NCI-H2029 (cell line): ENCODE data around the gene BMAL1.

ENCODE experiments used
- DNase-seq: peaks from one replicate; lab custom pipeline; 2025; lab: John Stamatoyannopoulos, UW

BMAL1 gene

DNA sequence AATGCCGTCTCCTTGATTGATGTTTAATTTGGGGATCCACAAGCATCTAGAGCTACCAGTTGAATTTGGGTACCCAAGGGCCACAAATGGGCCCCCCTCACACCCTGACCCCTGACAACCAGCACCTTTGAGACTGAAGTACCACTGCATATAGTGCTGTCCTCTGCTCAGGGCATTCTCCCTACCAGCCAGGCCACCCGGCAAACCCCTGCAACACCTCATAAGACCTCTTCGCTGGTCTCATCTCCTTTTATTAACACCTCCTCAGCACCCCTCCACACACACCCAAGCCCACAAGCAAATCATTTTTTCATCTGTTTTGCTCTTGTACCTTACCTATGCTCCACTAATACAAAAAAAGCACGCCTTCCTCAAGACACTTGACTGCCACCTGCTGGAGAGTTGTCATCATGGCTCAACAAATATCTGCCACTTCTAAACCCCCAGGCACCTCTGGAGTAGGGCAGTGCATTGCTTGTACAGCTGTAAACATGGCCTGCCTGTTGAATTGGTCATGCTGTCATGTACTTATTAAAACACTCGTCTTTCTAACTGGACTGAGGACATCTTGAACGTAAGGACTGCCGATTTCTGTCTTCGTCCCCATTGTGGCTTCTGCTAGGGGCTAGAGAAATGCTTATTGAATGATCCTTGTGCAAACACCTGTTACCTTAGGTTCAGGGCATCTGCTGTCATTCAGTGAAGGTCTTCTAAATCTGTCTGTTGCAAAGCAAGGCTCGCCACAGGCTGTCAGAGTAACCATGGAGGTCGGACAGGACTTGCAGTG, 66.5 kb downstream of the BMAL1 start:
- DNase-seq = peak; percentile 73

DNA sequence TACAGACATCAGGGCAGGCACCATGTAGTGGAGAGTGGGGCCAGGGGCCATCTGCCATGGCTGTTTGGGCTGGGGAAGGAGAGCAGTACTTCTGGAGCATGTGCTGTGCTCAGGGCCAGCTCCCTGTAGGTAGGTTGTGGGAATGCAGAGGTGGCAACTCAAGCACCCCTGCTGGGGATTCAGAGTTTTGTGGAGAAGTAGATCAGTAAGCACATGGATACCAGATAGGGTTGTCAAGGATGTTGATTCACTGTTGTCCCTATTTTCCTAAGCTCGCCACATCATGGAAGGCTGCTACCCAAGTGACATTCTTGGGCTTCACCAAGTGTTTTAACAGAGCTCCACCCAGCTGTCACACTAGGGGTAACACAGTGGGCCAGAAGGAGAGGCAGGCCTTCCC, 67.2 kb downstream of the BMAL1 start:
- no peak for DNase-seq

DNA sequence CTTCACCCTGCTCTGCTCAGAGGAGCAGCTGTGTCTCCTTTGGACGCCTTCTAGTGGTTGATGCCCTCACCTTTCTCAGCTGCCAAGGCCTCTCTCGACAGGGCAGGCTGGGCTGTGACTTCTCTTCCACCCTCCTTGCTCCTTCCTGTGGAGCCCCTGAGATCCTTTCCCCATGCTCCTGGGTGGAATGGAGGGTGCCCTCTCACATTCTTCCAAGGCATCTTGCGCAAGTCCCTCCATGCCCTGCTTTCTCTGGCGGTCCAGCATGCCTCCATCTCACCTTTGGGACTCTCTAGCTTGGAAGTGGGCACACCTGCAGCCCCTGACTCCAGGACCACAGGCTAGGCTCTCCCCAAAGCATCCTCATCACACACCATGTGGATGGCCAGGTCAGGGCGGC, 68.9 kb downstream of the BMAL1 start:
- DNase-seq = no peak

DNA sequence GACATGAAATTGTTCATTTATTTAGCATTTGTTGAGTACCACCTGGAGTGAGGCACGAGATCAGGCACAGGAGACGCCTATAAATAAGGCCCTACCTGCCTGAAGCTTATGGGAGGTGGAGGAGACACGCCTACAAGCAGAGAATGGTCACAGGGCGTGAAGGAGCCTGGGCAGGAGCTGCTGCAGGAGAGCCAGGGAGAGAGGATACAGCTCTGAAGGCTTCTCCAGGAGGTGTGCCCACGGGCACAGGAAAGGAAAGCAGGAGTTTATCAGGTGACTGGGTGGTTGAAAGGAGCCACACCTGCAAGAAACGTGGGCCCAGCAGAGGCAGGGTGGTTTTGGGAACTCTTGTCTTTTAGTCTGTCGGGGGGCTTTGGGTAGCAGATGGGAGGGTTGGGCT, 70.3 kb downstream of the BMAL1 start:
- DNase-seq = no peak

DNA sequence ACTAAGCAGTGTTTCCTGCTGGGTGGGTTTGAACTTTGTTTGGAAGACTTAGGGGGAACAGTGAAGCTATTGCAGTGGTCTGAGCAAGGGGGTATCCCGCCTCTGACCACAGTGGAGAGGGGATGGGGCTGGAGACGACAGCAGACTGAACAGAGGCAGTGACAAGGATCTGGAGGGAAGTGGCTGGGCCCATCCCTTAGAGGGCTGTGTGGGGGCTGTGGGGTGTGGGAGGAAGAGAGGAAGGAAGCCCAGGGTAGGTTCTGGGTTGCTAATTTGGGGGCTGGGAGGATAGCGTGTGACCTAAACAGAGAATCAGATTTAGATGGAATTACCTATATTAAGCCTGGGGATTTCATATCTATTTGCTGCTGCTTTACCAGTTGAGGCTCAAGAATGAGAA, 70.7 kb downstream of the BMAL1 start:
- DNase-seq = no peak

DNA sequence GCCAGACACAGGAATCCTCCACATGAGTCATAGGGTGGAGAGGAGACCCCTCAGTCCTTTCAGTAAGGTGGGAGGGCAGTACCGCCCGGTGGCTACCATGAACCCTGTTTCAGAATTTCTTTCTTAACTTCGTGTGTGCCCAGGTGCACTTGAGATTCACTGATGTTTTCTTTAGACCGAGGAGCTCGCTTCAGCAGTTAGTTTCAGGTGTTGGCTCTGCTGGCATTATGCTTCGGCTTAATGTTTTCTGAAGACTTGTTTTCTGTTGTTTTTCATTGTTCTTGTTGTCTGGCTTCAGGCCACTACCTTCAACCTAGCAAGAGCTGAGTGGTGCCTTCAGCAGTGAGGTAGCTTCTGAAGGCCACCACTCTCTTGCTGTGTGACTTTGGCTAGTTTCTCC, 71.5 kb downstream of the BMAL1 start:
- DNase-seq = no peak

DNA sequence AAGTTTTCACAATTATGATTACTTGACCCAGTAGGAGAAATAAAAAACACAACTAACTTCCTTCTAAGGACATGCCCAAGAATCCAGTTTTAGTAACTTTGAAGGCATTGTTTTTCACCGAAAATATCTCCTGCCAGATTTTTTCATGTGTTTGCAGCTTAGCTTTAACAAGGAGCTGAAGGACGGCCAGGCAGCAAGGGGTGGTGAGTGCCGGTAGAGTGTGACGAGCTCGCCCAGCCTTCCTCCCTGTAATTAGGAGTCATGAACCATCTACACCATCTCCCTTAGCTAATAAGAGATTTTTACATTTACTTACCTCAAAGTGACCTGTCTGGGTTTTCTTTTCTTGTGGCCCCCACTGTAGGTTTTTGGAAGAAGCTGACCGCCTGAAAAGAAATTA, 72.0 kb downstream of the BMAL1 start:
- no peak for DNase-seq

DNA sequence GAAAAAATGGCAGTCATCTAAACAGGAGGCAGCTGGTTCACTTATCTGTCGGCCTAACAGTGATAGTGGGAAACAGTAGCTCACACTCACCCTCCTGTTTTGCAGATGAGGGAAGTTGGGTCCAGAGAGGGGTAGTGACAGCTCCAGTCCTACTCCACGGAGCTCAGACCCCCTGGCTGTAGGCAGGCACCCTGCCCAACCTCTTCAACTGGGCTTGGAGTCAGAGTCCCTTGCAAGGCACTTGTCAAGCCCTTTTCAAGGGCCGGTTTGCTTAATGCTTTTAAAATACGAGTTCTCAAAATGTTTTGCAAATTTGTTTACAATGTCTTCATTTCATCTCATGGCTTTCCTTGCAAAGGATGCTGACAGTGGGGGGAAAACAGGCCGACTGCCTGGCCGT, 75.1 kb downstream of the BMAL1 start:
- DNase-seq = no peak

DNA sequence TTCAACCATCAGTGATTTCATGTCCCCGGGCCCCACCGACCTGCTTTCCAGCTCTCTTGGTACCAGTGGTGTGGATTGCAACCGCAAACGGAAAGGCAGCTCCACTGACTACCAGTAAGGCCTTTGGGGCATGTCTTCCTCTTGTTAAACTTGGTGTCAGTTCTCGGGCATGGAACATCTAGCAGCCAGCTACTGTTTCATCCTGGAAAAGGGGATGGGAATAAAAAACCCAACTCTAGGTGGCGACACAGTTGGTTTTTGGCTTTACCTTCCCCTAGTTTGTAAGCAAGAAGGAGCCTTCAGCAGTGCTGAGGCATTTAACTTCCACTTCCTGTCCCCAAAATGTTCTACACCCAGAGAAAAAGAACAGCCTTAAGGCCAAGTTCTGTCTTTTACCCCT, 76.7 kb downstream of the BMAL1 start:
- DNase-seq = no peak

DNA sequence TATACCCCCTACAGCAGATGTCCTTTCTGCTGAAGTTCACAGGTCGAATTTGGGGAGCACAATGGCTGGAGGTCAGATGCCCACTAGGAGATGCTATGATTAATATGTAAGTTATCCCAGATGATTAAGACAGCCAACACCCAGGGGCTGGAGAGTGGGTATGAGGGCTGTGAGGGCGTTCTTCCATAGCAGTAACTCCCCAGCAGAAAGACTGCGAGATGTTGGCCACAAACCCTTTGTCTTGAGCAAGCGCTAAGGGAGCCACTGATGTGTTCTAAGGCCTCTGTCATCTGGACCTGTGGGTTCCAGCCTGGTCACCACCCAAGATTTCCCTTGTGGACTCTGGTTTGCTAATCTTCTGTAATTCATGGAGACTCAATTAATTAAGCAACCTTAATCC, 77.6 kb downstream of the BMAL1 start:
- no peak for DNase-seq

DNA sequence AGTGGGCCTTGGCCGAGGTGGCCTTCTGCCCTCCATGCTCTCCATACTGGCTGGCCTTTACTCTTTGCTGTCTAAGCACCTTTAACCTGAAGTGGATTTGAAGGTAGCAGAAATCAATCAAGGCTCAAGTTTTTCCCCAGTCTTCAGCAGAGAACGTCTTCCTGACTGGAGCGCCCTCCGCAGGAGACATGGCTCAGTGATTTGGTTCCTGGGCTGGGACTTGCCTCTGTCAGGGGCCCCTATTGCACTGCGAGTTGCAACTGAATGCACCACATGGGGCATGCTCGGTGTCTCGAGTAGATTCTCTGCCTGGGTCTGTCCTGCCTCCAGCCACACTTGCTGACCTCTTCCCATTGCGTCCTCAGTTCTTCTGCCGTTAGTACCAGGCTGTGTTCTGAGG, 79.6 kb downstream of the BMAL1 start:
- no peak for DNase-seq

DNA sequence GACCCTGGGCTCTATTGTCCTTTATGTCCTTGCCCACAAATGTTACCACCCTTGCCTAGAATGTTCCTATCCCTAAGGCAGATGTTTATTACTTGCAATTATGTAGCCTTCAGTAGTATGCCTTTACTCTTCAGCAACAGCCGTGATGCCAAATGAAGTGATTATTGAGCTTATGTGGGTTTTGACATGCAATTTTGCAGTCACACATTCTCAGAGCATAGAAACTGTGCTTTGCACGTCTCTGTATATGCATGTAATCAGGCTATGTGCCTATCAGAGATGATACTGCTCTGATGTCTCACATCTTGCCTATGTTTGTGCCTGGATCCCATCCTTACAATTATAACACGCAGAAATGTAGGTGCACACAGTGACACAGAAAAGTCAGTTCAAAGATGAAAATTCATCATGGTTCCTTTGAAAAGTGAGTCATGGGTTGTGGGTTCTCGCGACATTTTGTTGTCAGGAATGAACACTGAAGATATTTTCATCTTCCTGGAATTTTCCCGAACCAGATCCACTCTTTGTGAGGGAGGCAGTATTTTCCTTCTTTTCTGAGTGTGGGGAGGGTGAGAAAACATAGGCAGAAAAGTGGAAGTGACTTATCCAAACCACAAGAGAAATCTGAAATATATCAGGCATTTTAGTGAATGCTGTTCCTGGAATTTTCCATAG, 81.1 kb downstream of the BMAL1 start:
- DNase-seq = no peak

DNA sequence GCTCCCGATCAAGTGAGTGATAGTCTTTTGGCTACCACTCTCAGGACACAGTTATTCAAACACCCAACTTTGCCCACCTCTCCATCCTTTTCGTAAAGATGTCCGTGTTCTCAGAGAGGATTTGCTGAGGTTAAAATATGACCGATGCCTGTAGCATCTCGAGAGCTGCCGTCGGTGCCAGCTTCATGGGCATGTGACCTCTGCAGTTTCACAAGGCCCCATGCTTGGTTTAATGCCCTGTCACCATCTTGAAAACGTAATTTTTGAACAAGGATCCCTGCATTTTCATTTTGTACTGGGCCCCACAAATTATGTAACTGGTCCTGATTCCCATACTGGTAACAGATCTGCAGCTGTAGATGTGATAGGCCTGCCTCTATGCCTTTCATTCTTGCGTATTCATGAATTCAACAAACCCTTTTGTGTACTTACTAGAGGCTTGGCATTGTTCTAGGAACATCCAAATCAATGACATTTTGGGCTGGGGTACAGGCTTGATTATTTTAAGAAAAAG, 85.1 kb downstream of the BMAL1 start:
- DNase-seq = no peak

DNA sequence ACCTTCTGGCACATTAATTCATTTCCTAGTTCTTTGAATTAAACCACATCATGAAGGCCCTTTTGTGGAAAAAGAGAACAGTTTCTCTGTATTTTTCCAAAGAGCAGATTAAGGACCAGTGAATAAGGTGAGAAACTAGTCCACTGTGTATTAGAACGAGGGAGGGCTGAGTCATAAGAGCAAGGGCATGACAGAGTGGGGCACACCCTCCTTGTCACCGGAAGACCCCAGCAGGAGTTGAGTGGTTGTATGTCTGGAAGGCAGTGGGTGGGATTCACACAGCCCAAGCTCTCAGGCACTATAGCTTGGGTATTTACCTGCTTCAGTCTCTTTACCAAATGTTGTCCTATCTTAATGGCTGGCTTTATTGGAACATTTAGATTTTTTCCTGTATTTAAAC, 86.8 kb downstream of the BMAL1 start:
- DNase-seq = no peak

DNA sequence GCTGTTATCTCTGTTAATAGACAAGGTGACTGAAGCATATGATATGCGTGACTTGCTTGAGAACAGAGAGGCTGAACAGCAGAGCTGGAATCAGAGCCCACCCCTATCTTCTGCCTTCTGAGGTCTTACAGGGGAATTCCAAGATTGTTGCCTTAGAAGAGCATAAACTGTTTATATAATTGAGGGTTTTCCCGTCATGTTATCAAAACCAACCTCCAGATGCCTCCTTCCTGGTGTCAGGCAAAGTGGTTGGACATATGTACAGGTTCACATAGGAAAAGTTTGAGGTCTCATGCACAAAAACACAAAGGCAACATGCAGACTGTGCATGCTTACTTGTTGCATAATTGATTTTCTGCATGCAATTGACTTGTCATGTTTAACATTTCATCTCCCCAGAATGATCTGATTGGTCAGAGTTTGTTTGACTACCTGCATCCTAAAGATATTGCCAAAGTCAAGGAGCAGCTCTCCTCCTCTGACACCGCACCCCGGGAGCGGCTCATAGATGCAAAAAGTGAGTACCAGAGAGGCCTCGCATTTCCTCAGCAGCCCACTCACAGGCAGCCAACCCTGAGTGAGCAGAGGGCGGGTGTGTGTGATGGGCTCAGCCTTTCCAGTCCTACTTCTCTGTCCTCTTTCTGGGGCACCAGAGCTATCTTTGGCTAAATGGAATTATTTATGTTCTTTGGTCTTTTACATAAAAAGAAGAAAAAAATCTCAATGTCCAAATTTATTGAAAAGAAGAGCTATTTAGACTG, 88.9 kb downstream of the BMAL1 start:
- no peak for DNase-seq

DNA sequence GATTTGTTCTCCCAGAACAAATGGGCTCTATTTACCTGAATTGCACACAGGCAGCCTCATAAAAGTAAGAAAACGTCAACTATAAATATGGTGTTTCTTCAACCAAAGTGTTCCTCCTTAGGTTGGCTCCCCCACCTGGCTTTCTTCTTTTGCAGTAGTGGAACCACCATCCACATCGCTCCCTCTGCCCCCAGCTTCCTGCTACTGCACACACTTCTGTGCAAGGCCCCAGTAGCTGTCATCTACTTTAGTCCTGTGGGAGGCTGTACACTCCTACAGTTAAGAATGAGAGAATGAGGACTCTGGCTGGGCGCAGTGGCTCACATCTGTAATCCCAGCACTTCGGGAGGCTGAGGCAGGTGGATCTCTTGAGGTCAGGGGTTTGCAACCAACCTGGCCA, 89.5 kb downstream of the BMAL1 start:
- DNase-seq = no peak

DNA sequence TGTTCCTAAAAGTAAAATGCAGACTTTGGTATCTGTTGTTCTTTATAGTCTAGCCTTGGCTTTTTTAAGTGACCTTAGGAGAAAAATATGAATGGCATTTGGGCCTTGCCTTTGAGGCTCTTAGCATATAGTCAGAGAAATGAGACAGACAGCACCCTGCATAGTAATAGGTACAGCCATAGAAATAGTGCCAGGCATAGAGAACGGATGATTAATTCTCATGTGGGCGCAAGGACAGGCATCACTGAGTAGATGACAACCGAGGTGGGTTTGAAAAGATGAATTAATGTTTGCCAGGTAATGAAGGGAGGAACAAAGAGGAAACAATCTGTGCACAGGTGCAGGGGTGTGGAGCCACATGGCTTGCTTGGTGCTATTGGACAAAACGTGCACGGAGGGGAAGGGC, 90.5 kb downstream of the BMAL1 start:
- no peak for DNase-seq

DNA sequence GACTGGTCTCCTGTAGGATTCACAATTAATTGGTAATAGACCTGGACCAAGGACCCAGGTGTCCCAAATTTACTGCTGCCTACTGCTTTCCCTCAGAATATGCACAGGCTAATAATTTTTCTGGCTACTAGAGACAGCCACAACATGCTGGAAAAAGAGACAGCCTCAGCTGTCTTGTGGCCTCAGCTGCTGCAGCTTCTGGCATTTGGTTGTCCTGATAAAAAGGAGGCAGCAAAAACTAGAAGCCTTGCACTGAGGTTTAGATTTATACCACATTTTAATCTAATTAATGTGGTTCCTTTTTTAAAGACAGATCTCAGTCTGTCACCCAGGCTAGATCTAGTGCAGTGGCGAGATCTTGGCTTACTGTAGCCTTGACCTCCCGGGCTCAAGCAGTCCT, 95.6 kb downstream of the BMAL1 start:
- no peak for DNase-seq

DNA sequence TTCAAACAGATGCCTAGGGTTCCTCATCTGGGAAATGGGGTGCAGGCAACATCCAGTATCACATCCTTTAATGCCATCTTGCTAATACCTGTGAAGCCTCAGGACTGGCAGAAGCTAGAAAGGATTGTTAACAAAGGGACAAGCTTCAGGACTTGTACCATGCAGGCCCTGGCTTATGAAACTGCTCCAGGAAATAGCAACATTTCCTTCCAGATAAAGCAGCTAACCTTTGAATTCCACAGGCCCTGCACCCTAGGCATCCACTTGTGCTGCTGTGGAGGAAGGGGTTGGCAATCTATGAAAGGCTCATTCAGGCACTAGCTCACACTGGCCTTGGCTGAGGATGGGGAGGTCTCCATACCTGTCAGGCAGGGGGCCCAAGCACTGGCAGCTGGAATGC, 98.2 kb downstream of the BMAL1 start:
- no peak for DNase-seq

DNA sequence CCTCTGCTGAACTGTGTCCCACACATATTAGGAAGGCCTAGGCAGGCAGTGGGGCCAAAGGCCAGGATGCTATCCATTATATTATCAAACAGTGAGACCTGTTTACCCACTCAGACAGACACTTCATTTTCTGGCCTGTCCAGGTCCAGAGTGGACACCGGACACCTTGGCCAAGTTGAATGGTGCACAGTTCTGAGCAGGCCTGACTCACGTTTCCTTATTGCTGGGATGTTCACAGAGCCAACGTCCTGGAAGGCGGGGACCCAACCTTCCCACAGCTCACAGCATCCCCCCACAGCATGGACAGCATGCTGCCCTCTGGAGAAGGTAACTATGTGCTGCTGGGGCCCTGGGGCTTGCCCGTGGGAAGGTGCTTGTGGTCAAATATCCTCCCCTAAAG, 98.8 kb downstream of the BMAL1 start:
- no peak for DNase-seq

DNA sequence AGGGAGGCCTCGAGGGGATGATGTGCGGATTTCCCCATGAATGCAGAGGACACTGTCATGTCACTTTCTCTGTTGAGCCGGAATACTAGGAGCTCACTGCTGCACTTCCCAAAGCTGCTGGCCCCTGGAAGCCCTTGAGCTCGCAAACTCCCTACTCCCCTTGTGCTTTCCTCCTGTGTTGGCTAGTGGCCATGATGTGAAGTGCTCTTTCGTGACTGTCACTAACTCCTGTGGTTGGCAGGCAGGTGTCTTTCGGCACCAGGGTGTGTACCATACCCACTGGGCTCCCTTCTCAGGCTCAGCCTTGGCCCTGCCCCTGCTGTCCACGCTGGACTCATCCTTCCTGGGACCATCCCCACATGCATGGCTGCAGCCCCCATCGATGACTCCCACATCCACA, 99.2 kb downstream of the BMAL1 start:
- DNase-seq = peak; percentile 78

DNA sequence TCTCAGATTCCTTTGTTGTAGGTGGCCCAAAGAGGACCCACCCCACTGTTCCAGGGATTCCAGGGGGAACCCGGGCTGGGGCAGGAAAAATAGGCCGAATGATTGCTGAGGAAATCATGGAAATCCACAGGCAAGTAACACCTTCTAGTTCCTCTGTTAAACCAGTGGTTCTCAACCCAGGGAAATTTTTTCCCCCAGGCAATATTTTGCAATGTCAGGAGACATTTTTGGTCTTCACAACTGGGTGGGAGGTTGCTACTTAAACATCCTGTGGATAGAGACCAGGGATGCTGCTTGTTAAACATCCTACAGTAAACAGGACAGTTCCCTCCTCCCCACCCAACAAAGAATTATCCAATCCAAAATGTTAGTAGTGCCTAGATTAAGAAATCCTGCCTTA, 100.7 kb downstream of the BMAL1 start:
- DNase-seq = no peak

DNA sequence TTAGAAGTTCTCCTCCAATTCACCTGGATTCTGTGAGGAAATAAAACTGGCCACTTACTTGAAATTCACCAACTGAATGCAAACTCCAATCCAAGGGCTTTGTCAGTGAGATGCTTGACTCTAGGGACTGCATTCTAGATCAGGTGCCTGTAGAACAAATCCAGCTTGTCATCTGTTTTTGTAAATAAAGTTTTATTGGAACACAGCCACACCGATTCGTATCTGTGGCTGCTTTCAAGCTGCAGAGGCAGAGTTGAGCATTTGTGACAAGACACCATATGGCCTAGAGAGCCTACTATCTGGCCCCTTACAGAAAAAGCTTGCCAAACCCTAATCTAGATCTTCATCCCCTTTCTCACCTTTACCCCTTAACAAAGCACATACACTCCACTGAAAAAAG, 103.1 kb downstream of the BMAL1 start:
- no peak for DNase-seq
